GM18498 (cell line): ENCODE data around the gene MRNIP.
"Not testable (repeated sequence)": the region's sequence is repeated elsewhere in the genome, so short reads cannot be mapped to it uniquely, and the experiment has no call there.

Experiments
- ATAC-seq: cut with Tn5 transposase; IDR thresholded peaks from one replicate; pipeline ENCODE4 v1.9.1; 2021; ENCODE audit warnings: mild to moderate bottlenecking, moderate library complexity; ENCODE audit not compliant: unreplicated experiment

MRNIP gene

GRCh38 chr5:179795049-179795862, 63.4 kb downstream of the MRNIP start:
- no peak for ATAC-seq

GRCh38 chr5:179794575-179794974, 64.0 kb downstream of the MRNIP start:
- ATAC-seq = no peak

GRCh38 chr5:179794171-179794570, 64.4 kb downstream of the MRNIP start:
- no peak for ATAC-seq

GRCh38 chr5:179793468-179794139, 65.0 kb downstream of the MRNIP start, which contains the start of gene LTC4S:
Gene LTC4S, plus strand, starts transcription at chr5:179793986. Its CDS starts 95 bp downstream, at chr5:179794081.
- ATAC-seq = no peak

- no peak for ATAC-seq
Measured at GRCh38 chr5:179792612-179793467, 65.8 kb downstream of the MRNIP start.

- ATAC-seq = no peak
Measured at GRCh38 chr5:179791881-179792611, 66.6 kb downstream of the MRNIP start.

- not testable (repeated sequence) for ATAC-seq
Measured at GRCh38 chr5:179789278-179789677, 69.3 kb downstream of the MRNIP start.

GRCh38 chr5:179788193-179788854, 70.3 kb downstream of the MRNIP start:
- ATAC-seq = no peak
